B cell (primary cell): Measurements from ENCODE around the gene FHDC1.

Experiments used
- EZH2 ChIP-seq: IDR thresholded peaks from 2 replicates; pipeline ENCODE4 v1.6.1; 2012; ENCODE audit warnings: borderline replicate concordance, low read depth, mild to moderate bottlenecking, moderate library complexity, low read length; ENCODE audit not compliant: insufficient read depth, poor library complexity, severe bottlenecking
- TF ChIP-seq, protein P1 (sequence below): fragments of 200-600 bp; IDR thresholded peaks from one replicate; pipeline ENCODE4 v1.8.0; 2022; ENCODE audit warnings: antibody characterized with exemption, mild to moderate bottlenecking

DNA sequence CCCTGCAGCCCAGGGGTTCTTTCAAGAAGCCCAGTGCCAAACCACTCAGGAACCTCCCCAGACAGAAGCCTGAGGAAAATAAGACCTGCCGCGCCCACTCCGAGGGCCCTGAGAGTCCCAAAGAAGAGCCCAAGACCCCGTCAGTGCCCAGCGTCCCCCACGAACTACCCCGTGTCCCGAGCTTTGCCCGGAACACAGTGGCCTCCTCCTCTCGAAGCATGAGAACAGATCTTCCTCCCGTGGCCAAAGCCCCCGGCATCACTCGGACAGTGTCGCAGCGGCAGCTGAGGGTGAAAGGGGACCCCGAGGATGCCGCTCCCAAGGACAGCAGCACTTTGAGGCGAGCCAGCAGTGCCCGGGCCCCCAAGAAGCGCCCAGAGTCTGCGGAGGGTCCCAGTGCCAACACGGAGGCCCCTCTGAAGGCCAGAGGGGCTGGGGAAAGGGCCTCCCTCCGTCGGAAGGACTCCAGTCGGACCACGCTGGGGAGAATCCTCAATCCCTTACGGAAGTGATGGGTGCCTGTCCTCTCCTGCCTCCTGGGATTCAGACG lies 40.2 kb downstream of the FHDC1 start:
- TF ChIP-seq EZH2, result no peak
- TF ChIP-seq, protein P1, sequence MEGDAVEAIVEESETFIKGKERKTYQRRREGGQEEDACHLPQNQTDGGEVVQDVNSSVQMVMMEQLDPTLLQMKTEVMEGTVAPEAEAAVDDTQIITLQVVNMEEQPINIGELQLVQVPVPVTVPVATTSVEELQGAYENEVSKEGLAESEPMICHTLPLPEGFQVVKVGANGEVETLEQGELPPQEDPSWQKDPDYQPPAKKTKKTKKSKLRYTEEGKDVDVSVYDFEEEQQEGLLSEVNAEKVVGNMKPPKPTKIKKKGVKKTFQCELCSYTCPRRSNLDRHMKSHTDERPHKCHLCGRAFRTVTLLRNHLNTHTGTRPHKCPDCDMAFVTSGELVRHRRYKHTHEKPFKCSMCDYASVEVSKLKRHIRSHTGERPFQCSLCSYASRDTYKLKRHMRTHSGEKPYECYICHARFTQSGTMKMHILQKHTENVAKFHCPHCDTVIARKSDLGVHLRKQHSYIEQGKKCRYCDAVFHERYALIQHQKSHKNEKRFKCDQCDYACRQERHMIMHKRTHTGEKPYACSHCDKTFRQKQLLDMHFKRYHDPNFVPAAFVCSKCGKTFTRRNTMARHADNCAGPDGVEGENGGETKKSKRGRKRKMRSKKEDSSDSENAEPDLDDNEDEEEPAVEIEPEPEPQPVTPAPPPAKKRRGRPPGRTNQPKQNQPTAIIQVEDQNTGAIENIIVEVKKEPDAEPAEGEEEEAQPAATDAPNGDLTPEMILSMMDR, result no peak
